GM23248 (cell line): ENCODE results near the gene TMEM271. TPM values are rescaled to one million over a fixed set of nuclear protein-coding genes. Genes with fewer than 3 reads are reported as not detected.
A peak's percentile ranks its signal among the peaks of the same experiment; 100 is the strongest.

Experiments
- DNase-seq: peaks from one replicate; pipeline ENCODE4 v3.0.0-alpha.2; 2015
- H2AFZ ChIP-seq: fragments of 200-600 bp; sonication (generic); 2 replicates; pipeline ENCODE4 v1.6.1; 2016; ENCODE audit warnings: antibody characterized with exemption
- H3F3A ChIP-seq: fragments of 200-600 bp; sonication (generic); 2 replicates; pipeline ENCODE4 v1.6.1; 2016; ENCODE audit warnings: mild to moderate bottlenecking, antibody characterized with exemption, mixed run types; ENCODE audit not compliant: insufficient read depth
- H3K27ac ChIP-seq: fragments of 200-600 bp; sonication (generic); 2 replicates; pipeline ENCODE4 v1.5.1; 2016; ENCODE audit warnings: mild to moderate bottlenecking
- H3K27me3 ChIP-seq: fragments of 200-600 bp; sonication (generic); replicated peaks from 2 replicates; pipeline ENCODE4 v1.6.1; 2016; ENCODE audit warnings: mild to moderate bottlenecking; ENCODE audit not compliant: insufficient read depth
- H3K36me3 ChIP-seq: fragments of 200-600 bp; sonication (generic); 2 replicates; pipeline ENCODE4 v1.6.1; 2016; ENCODE audit warnings: low read depth, mild to moderate bottlenecking
- H3K4me1 ChIP-seq: fragments of 200-600 bp; sonication (generic); 2 replicates; pipeline ENCODE4 v1.6.1; 2016; ENCODE audit warnings: mild to moderate bottlenecking; ENCODE audit not compliant: insufficient read depth
- H3K4me2 ChIP-seq: fragments of 200-600 bp; sonication (generic); one replicate; pipeline ENCODE4 v1.6.1; 2016; ENCODE audit warnings: mild to moderate bottlenecking; ENCODE audit not compliant: unreplicated experiment
- H3K4me3 ChIP-seq: fragments of 200-600 bp; sonication (generic); 2 replicates; pipeline ENCODE4 v1.5.1; 2016; ENCODE audit warnings: mild to moderate bottlenecking
- H3K79me2 ChIP-seq: fragments of 200-600 bp; sonication (generic); 2 replicates; pipeline ENCODE4 v1.6.1; 2016; ENCODE audit warnings: mild to moderate bottlenecking; ENCODE audit not compliant: insufficient read depth
- H3K9ac ChIP-seq: fragments of 200-600 bp; sonication (generic); 2 replicates; pipeline ENCODE4 v1.6.1; 2016; ENCODE audit warnings: mild to moderate bottlenecking
- H3K9me2 ChIP-seq: fragments of 200-600 bp; sonication (generic); 2 replicates; pipeline ENCODE4 v1.6.1; 2016; ENCODE audit warnings: mixed run types, mild to moderate bottlenecking, moderate library complexity; ENCODE audit not compliant: insufficient read depth
- H3K9me3 ChIP-seq: fragments of 200-600 bp; sonication (generic); one replicate; pipeline ENCODE4 v1.6.1; 2017; ENCODE audit warnings: low read depth
- H4K20me1 ChIP-seq: fragments of 200-600 bp; sonication (generic); 2 replicates; pipeline ENCODE4 v1.6.0; 2016; ENCODE audit not compliant: insufficient read depth
- EZH2 ChIP-seq: fragments of 200-600 bp; sonication (generic); IDR thresholded peaks from 2 replicates; pipeline ENCODE4 v1.6.1; 2018; ENCODE audit warnings: antibody characterized with exemption, mild to moderate bottlenecking; ENCODE audit not compliant: insufficient read depth, poor library complexity, severe bottlenecking
- EZH2phosphoT487 ChIP-seq: fragments of 200-600 bp; sonication (generic); IDR thresholded peaks from 2 replicates; pipeline ENCODE4 v1.6.1; 2018; ENCODE audit warnings: antibody characterized with exemption, moderate library complexity, mild to moderate bottlenecking, low read depth; ENCODE audit not compliant: insufficient read depth
- WGBS, 2 experiments: methylation state at CpG; one replicate each; pipeline ENCODE4 v1.1.6; 2015 to 2017; ENCODE audit warnings: low lambda C conversion rate in 2 of 2, low coverage in 1 of 2; ENCODE audit errors: missing lambda C conversion rate in 2 of 2; 5-methylcytosine and 5-hydroxymethylcytosine counted together
- in situ Hi-C: fragments of 300-500 bp; cut with MboI; formaldehyde crosslinking; loops from 2 replicates; pipeline ENCODE4 v1.15.0; 2020
- polyA plus RNA-seq: library from polyadenylated mRNA; unstranded; fragments of >200 nt; fragmentation: Nextera tagmentation; extraction: Ambion mirVana; gene quantifications from 2 replicates; pipeline ENCODE4 v1.2.1, GENCODE V29; 2016
- total RNA-seq: library from RNA; depleted of rRNA; stranded (reverse); fragments of >200 nt; shearing (Covaris generic); gene quantifications from 2 replicates; pipeline ENCODE4 v1.2.3, GENCODE V29; 2014

The TMEM271 gene
- total and polyA plus RNA-seq, 2 experiments from 2014 or later: not detected

DNA sequence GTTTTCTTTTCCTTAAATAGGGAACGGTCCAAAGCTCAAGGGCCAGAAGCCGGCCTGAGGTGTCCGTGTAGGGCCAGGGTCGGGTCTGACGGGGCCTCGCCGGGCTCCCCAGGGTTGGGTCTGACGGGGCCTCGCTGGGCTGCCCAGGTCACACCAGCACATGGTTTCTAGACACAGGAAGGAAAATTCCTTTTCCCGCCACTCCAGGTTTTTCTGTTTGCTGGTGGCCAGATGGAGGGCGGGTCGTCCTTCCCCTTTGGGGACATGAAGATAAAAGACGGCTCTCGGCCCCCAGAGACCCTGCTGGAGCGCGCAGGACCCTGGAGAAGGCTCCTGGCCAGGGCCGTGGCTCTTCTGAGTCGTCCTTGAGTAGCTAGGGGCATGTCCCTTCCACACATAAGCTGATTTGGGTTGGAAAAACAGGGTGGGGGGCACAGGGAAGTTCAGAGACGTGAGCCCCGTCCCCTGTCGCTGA lies 42.0 kb downstream of the TMEM271 start:
- 90 to 91% methylated on average over 18 to 21 of the region's 21 CpGs for WGBS, 2 experiments
- no peak overlapping the region for H3K27ac ChIP-seq
- H2AFZ ChIP-seq: no peak overlapping the region
- no peak for DNase-seq
- no peaks in the 10 kb centered on the region for H4K20me1 ChIP-seq
- H3K36me3 ChIP-seq: peaks cover 4% of the 10 kb centered on the region; the same call in 1 of the 2 replicates
- in situ Hi-C loops: no loop called here
- H3K9me2 ChIP-seq: no peaks in the 10 kb centered on the region
- H3K9ac ChIP-seq: no peak overlapping the region
- no peaks in the 10 kb centered on the region for H3F3A ChIP-seq
- TF ChIP-seq EZH2phosphoT487: no peak
- no peak for TF ChIP-seq EZH2
- H3K4me2 ChIP-seq: no peak overlapping the region
- H3K4me1 ChIP-seq: no peaks in the 10 kb centered on the region
- H3K79me2 ChIP-seq: 0 out of 2 replicates have a peak, but pooled peaks cover 3% of the 10 kb centered on the region
- H3K27me3 ChIP-seq: no peaks in the 10 kb centered on the region
- H3K4me3 ChIP-seq: no peak overlapping the region
- H3K9me3 ChIP-seq: no peaks in the 10 kb centered on the region

DNA sequence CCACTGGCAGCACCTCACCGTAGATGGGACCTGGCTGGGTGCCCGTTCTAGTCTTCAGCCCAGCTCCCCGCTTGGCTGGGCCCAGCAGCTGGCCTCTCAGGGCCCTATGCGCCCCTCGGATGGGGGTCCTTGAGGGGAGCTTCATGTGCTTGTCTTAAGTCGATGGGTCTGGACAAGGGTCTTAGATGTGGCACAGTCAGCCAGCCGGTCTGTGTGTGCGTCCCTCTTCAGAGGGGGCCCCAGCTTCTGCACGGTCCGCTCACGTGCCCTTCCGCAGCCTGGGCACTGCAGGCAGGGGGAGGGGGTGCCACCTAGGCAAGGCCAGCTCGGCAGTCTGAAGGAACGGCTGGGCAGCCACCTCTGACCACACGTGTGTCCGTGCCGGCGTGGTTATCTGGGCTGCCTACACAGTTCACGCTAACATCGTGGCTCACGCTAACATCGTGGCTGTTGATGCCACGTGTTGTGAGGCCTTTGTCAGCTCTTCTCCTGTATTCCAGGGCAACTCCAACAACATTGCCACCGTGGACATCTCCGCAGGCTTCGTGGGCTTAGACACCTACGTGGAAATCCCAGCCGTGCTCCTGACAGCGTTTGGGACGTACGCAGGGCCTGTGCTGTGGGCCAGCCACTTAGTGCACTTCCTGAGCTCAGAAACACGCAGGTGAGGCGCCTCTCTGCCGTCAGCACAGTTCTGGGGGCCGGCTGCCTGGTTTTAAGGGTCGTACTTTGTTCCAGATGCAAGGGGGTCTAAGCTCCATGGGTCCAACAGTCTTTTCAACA lies 42.6 kb downstream of the TMEM271 start:
- no peaks in the 10 kb centered on the region for H3K4me1 ChIP-seq
- no peak overlapping the region for H3K4me3 ChIP-seq
- no peak for DNase-seq
- no peak overlapping the region for H3K9ac ChIP-seq
- in situ Hi-C loops: no loop called here
- H2AFZ ChIP-seq: no peak overlapping the region
- WGBS, 2 experiments: 93 to 96% methylated on average over 35 to 36 of the region's 36 CpGs
- H3K9me3 ChIP-seq: no peaks in the 10 kb centered on the region
- no peak overlapping the region for H3K4me2 ChIP-seq
- H3F3A ChIP-seq: no peaks in the 10 kb centered on the region
- no peaks in the 10 kb centered on the region for H4K20me1 ChIP-seq
- peaks cover 4% of the 10 kb centered on the region; the same call in 1 of the 2 replicates for H3K36me3 ChIP-seq
- H3K27ac ChIP-seq: no peak overlapping the region
- H3K9me2 ChIP-seq: no peaks in the 10 kb centered on the region
- H3K27me3 ChIP-seq: no peaks in the 10 kb centered on the region
- 0 out of 2 replicates have a peak, but pooled peaks cover 4% of the 10 kb centered on the region for H3K79me2 ChIP-seq
- TF ChIP-seq EZH2: no peak
- TF ChIP-seq EZH2phosphoT487: no peak

DNA sequence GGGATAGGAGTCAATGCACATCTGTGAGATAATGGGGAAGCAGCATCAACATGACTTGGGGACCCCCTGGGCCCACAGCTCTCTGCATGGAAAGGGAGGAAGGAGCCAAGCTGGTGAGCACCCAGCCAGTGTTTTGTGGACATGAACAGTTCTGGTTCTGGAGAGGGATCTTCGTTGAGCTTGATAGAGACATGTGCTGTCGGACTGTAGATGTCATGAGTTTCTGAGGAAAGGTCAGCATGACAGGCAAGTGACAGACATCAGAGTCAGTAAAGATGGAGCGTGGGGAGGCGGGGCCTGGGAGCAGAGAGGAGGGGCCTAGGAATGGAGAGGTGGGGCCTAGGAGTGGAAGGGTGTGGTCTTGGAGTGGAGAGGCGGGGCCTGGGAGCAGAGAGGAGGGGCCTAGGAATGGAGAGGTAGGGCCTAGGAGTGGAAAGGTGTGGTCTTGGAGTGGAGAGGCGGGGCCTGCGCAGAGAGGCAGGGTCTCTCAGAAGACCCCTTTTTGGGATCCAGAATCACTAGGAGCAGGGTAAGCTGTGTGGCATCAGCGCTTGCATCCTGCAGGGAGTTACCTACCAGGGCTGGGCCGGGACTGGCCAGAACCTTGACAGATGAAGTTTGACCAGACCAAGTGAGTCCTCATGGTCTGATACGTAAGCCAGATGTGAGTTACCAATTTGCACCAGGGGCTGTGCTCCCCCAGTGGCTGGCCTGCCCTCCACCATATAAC lies 43.3 kb downstream of the TMEM271 start:
- in situ Hi-C loops: no loop called here

DNA sequence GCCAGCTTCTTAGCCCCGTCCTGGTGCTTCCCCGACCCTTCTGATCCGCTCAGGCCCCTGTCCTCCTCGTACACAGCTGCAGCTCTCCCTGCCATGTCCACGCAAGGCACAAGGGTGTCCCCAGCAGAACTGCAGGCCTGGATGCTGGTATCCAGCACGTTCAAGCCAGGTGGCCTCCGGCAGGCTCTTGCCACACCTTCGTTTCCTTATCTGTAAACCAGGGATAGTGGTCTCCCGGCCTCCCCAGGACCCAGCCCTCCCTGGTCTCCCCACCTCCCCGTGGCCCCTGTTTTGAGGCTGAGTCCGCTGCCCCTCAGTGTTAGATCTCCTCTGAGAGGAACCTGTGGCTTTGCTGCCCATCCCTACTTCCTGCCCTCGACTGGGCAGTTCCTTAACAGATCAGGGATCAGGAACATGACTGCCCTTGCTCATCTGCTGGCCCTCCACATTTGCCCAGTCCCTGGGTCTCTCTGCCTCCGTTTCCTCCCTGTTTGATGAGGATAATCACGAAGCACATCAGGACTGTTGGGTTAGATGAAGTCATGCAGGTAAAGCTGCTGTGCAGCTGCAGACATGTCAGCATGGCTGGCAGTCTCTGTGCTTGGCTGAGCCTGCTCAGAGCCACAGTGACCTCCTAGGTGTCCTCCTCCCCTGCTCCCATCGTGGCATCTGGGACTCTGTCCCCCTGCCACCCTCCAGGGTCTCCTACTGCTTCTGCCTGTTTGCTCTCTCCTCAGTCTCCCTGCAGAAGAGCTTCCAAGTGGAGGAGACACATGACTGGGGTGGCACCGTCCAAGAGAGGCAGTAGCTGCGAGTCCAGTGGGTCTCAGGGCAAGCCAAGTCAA lies 44.2 kb downstream of the TMEM271 start:
- H3K79me2 ChIP-seq: 0 out of 2 replicates have a peak, but pooled peaks cover 4% of the 10 kb centered on the region
- no peak overlapping the region for H2AFZ ChIP-seq
- H3K4me2 ChIP-seq: no peak overlapping the region
- 93 to 95% methylated on average over 16 to 17 of the region's 17 CpGs for WGBS, 2 experiments
- H3K4me1 ChIP-seq: no peaks in the 10 kb centered on the region
- DNase-seq: no peak
- H3K9ac ChIP-seq: no peak overlapping the region
- no peak overlapping the region for H3K4me3 ChIP-seq
- H4K20me1 ChIP-seq: no peaks in the 10 kb centered on the region
- no peak overlapping the region for H3K27ac ChIP-seq
- no peak for TF ChIP-seq EZH2phosphoT487
- TF ChIP-seq EZH2: no peak
- in situ Hi-C loops: no loop called here
- H3K9me2 ChIP-seq: no peaks in the 10 kb centered on the region
- no peaks in the 10 kb centered on the region for H3F3A ChIP-seq
- no peaks in the 10 kb centered on the region for H3K9me3 ChIP-seq
- peaks cover 12% of the 10 kb centered on the region; the same call in 1 of the 2 replicates for H3K36me3 ChIP-seq
- no peaks in the 10 kb centered on the region for H3K27me3 ChIP-seq

More for the DNA sequence above, 43.3 kb downstream of the TMEM271 start:
- Histone ChIP-seq H3K4me3 (no peak overlapping the region), H3K9ac (no peak overlapping the region), H4K20me1 (no peaks in the 10 kb centered on the region), H3F3A (no peaks in the 10 kb centered on the region), H3K9me2 (no peaks in the 10 kb centered on the region), H3K4me2 (no peak overlapping the region), H3K4me1 (no peaks in the 10 kb centered on the region), H3K27ac (no peak overlapping the region), H3K27me3 (no peaks in the 10 kb centered on the region), H3K36me3 (peaks cover 6% of the 10 kb centered on the region; the same call in 1 of the 2 replicates), H2AFZ (no peak overlapping the region), H3K79me2 (0 out of 2 replicates have a peak, but pooled peaks cover 4% of the 10 kb centered on the region), H3K9me3 (no peaks in the 10 kb centered on the region)
- no peak for TF ChIP-seq EZH2phosphoT487
- TF ChIP-seq EZH2: no peak
- peak; percentile 20 for DNase-seq
- 98 to 99% methylated on average over 9 to 10 of the region's 10 CpGs for WGBS, 2 experiments
